ENCODE measurements around the gene TBC1D19.

The TBC1D19 gene

GRCh38 chr4:26787461-26788340, 203.8 kb downstream of the TBC1D19 start:
- DNase-seq: no peak

- DNase-seq: no peak
These were observed 204.5 kb downstream of the TBC1D19 start for GRCh38 chr4:26788341-26788733.

GRCh38 chr4:26789208-26789607, 205.3 kb downstream of the TBC1D19 start:
- DNase-seq: no peak

GRCh38 chr4:26791346-26791745, 207.5 kb downstream of the TBC1D19 start:
- DNase-seq: no peak

GRCh38 chr4:26792639-26793038, 208.8 kb downstream of the TBC1D19 start:
- DNase-seq: no peak

GRCh38 chr4:26793735-26794134, 209.9 kb downstream of the TBC1D19 start:
- no peak for DNase-seq

- DNase-seq: no peak
These were observed 212.2 kb downstream of the TBC1D19 start for GRCh38 chr4:26796081-26796480.

GRCh38 chr4:26802790-26803189, 218.9 kb downstream of the TBC1D19 start:
- DNase-seq: no peak

- no peak for DNase-seq
These were observed 219.5 kb downstream of the TBC1D19 start for GRCh38 chr4:26803211-26803861.

GRCh38 chr4:26804451-26804850, 220.6 kb downstream of the TBC1D19 start:
- DNase-seq: no peak

- DNase-seq: no peak
These were observed 221.0 kb downstream of the TBC1D19 start for GRCh38 chr4:26804925-26805324.

Data from DMS79 (cell line).